ENCODE data around the gene MCEMP1.
A peak's percentile ranks its signal among the peaks of the same experiment; 100 is the strongest.

Gene MCEMP1

GRCh38 chr19:7676854-7677253 is at the start of gene MCEMP1:
TSS of gene MCEMP1 (plus strand) at chr19:7677090. CDS start at chr19:7677121, 31 bp downstream.
- Histone ChIP-seq H3K36me3 (peaks cover 0 to 8% (median 0%) of the 10 kb centered on the region in 11 experiments; a peak in 3 of 22 replicates), H3K4me3 (peak within 1 kb of the TSS; percentile 35 to 100 (median 56); a peak in 19 of 20 replicates), H3K27me3 (peaks cover 0 to 20% (median 4%) of the 10 kb centered on the region in 11 experiments; a peak in 8 of 22 replicates), H4K20me1 (no peaks in the 10 kb centered on the region; a peak in 1 of 22 replicates), H3K9ac (peak within 1 kb of the TSS; percentile 66 to 81 (median 78)), H3K9me3 (replicated peaks in 1 of 11) (peaks cover 0 to 33% (median 21%) of the 10 kb centered on the region in 11 experiments; a peak in 20 of 22 replicates), H3K27ac (peak within 1 kb of the TSS; percentile 25 to 100 (median 91); a peak in 21 of 22 replicates), H3K4me1 (peaks cover 67 to 89% (median 82%) of the 10 kb centered on the region in 10 experiments), H3K4me2 (peak within 1 kb of the TSS; percentile 83 to 98 (median 93))
- peak in 4 of 11 experiments; percentile 6 to 60 (median 47); a peak in 5 of 22 replicates for TF ChIP-seq Cebpa-rat (IDR thresholded peaks at IDR 0.05)

GRCh38 chr19:7627166-7627565 is 49.7 kb upstream of the MCEMP1 start:
- Histone ChIP-seq H3K4me2 (no peak overlapping the region), H3K9me3 (replicated peaks in 1 of 11) (no peaks in the 10 kb centered on the region), H3K36me3 (peaks cover 52 to 69% (median 59%) of the 10 kb centered on the region in 11 experiments), H3K9ac (no peak overlapping the region), H3K4me3 (no peak overlapping the region), H4K20me1 (peaks cover 0 to 66% (median 35%) of the 10 kb centered on the region in 11 experiments; a peak in 18 of 22 replicates), H3K27ac (no peak overlapping the region), H3K27me3 (no peaks in the 10 kb centered on the region), H3K4me1 (peaks cover 21 to 33% (median 25%) of the 10 kb centered on the region in 10 experiments)
- no peak for TF ChIP-seq Cebpa-rat (IDR thresholded peaks at IDR 0.05)

- no peaks in the 10 kb centered on the region for H3K27me3 ChIP-seq
Measured at GRCh38 chr19:7628589-7629311, 48.1 kb upstream of the MCEMP1 start.

GRCh38 chr19:7629347-7630054 is 47.4 kb upstream of the MCEMP1 start, which contains the start of the genes PET100 and XAB2:
TSS of gene PET100 (plus strand) at chr19:7629793. CDS start at chr19:7629834, 41 bp downstream.
TSS of gene XAB2 (minus strand) at chr19:7629545. CDS start at chr19:7629527, 18 bp downstream.
- Histone ChIP-seq H3K9ac (peak within 1 kb of the TSS; percentile 86 to 97 (median 94)), H3K9me3 (replicated peaks in 1 of 11) (no peaks in the 10 kb centered on the region), H3K4me1 (peaks cover 21 to 44% (median 31%) of the 10 kb centered on the region in 10 experiments), H3K27me3 (no peaks in the 10 kb centered on the region), H3K4me3 (peak within 1 kb of the TSS; percentile 79 to 100 (median 92)), H3K36me3 (peaks cover 40 to 56% (median 43%) of the 10 kb centered on the region in 11 experiments), H3K4me2 (peak within 1 kb of the TSS; percentile 91 to 100 (median 99)), H3K27ac (peak within 1 kb of the TSS; percentile 84 to 96 (median 90)), H4K20me1 (peaks cover 0 to 60% (median 29%) of the 10 kb centered on the region in 11 experiments; a peak in 17 of 22 replicates)
- no peak for TF ChIP-seq Cebpa-rat (IDR thresholded peaks at IDR 0.05)

More at GRCh38 chr19:7628589-7629311, 48.1 kb upstream of the MCEMP1 start:
- no peak for TF ChIP-seq Cebpa-rat (IDR thresholded peaks at IDR 0.05)
- Histone ChIP-seq H3K9me3 (replicated peaks in 1 of 11) (no peaks in the 10 kb centered on the region), H3K27ac (peak overlapping the region; percentile 76 to 96 (median 89)), H3K4me2 (peak overlapping the region; percentile 87 to 100 (median 97)), H3K36me3 (peaks cover 44 to 64% (median 50%) of the 10 kb centered on the region in 11 experiments), H4K20me1 (peaks cover 0 to 63% (median 31%) of the 10 kb centered on the region in 11 experiments; a peak in 17 of 22 replicates), H3K9ac (peak overlapping the region; percentile 86 to 97 (median 94)), H3K4me3 (peak overlapping the region; percentile 79 to 100 (median 92)), H3K4me1 (peaks cover 21 to 40% (median 26%) of the 10 kb centered on the region in 10 experiments)

- H3K4me1 ChIP-seq, result peaks cover 41 to 62% (median 50%) of the 10 kb centered on the region in 10 experiments
- H4K20me1 ChIP-seq, result peaks cover 0 to 40% (median 20%) of the 10 kb centered on the region in 11 experiments; a peak in 16 of 22 replicates
- no peak overlapping the region for H3K27ac ChIP-seq
- H3K4me3 ChIP-seq, result no peak overlapping the region
- no peak for TF ChIP-seq Cebpa-rat (IDR thresholded peaks at IDR 0.05)
- peaks cover 19 to 35% (median 24%) of the 10 kb centered on the region in 11 experiments for H3K36me3 ChIP-seq
- H3K27me3 ChIP-seq, result no peaks in the 10 kb centered on the region
- no peak overlapping the region; a peak in 1 of 22 replicates for H3K4me2 ChIP-seq
- no peak overlapping the region for H3K9ac ChIP-seq
- H3K9me3 ChIP-seq (replicated peaks in 1 of 11), result no peaks in the 10 kb centered on the region
Measured at GRCh38 chr19:7631577-7631976, 45.3 kb upstream of the MCEMP1 start.

- no peaks in the 10 kb centered on the region for H3K9me3 ChIP-seq (replicated peaks in 1 of 11)
- peaks cover 10 to 25% (median 15%) of the 10 kb centered on the region in 11 experiments; a peak in 20 of 22 replicates for H3K36me3 ChIP-seq
- no peak overlapping the region for H3K27ac ChIP-seq
- peaks cover 45 to 66% (median 53%) of the 10 kb centered on the region in 10 experiments for H3K4me1 ChIP-seq
- H3K4me2 ChIP-seq, result no peak overlapping the region
- no peak overlapping the region for H3K4me3 ChIP-seq
- no peak for TF ChIP-seq Cebpa-rat (IDR thresholded peaks at IDR 0.05)
- peaks cover 0 to 30% (median 10%) of the 10 kb centered on the region in 11 experiments; a peak in 9 of 22 replicates for H4K20me1 ChIP-seq
- H3K9ac ChIP-seq, result 0 out of 22 replicates have a peak overlapping the region, but pooled peaks of 1 of the 11 experiments have one; percentile 22
- H3K27me3 ChIP-seq, result no peaks in the 10 kb centered on the region
Measured at GRCh38 chr19:7632340-7633203, 44.3 kb upstream of the MCEMP1 start.

GRCh38 chr19:7633698-7634097 is 43.2 kb upstream of the MCEMP1 start, which contains the start of gene PCP2:
TSS of gene PCP2 (minus strand) at chr19:7633719. CDS start at chr19:7633457, 262 bp downstream.
- Histone ChIP-seq H3K9ac (peak within 1 kb of the TSS in 2 of 11 experiments; percentile 15 to 22; a peak in 1 of 22 replicates), H3K9me3 (replicated peaks in 1 of 11) (no peaks in the 10 kb centered on the region), H3K36me3 (peaks cover 11 to 26% (median 15%) of the 10 kb centered on the region in 11 experiments; a peak in 20 of 22 replicates), H3K27ac (no peak within 1 kb of the TSS), H4K20me1 (peaks cover 0 to 19% (median 2%) of the 10 kb centered on the region in 11 experiments; a peak in 6 of 22 replicates), H3K4me1 (peaks cover 43 to 66% (median 53%) of the 10 kb centered on the region in 10 experiments), H3K4me2 (peak within 1 kb of the TSS in 6 of 11 experiments; percentile 2 to 81 (median 28); a peak in 7 of 22 replicates), H3K4me3 (no peak within 1 kb of the TSS), H3K27me3 (no peaks in the 10 kb centered on the region)
- TF ChIP-seq Cebpa-rat (IDR thresholded peaks at IDR 0.05), result no peak

Data from BLaER1 treated with 17β-estradiol and CSF1 and Interleukin-3, amounts not matched to agents 10 nM and 100 nM (cell line).